ENCODE data around the gene LHX8.
"Not testable (repeated sequence)": the region's sequence is repeated elsewhere in the genome, so short reads cannot be mapped to it uniquely, and the experiment has no call there.

The LHX8 gene

GRCh38 chr1:75131565-75132241 lies 2.5 kb upstream of the LHX8 start:
- no peak overlapping the region for H3K4me3 ChIP-seq (ENCODE audit: low read length)
- no peak for DNase-seq (ENCODE audit: low read depth, low spot score)

DNA sequence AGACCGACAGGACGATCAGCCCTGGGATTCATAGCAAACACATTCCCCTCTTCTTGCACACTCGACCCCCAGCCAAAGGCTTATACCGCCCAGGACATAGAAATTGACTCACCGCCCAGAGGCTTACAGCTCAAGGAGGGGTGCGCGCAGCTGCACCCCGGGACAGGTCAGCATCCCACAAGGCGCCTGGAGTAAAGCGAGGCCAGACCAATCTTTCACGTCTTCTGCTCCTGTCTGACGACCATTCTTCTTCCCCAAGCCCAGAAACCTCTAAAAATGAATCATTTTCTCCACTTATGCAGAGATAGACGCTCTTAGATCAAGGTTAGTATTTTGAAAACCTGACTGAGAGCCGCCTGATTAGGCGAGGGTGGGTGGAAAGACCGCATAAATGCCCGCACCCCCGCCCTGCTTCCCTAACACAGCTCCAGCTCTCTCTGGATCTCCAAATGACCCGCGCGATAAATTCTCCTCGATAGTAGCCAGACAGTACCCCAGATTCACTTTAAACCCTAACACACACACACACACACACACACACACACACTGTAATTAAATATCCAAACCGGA lies 1.9 kb upstream of the LHX8 start:
- no peak for DNase-seq (ENCODE audit: low read depth, low spot score)
- no peak overlapping the region for H3K4me3 ChIP-seq (ENCODE audit: low read length)

DNA sequence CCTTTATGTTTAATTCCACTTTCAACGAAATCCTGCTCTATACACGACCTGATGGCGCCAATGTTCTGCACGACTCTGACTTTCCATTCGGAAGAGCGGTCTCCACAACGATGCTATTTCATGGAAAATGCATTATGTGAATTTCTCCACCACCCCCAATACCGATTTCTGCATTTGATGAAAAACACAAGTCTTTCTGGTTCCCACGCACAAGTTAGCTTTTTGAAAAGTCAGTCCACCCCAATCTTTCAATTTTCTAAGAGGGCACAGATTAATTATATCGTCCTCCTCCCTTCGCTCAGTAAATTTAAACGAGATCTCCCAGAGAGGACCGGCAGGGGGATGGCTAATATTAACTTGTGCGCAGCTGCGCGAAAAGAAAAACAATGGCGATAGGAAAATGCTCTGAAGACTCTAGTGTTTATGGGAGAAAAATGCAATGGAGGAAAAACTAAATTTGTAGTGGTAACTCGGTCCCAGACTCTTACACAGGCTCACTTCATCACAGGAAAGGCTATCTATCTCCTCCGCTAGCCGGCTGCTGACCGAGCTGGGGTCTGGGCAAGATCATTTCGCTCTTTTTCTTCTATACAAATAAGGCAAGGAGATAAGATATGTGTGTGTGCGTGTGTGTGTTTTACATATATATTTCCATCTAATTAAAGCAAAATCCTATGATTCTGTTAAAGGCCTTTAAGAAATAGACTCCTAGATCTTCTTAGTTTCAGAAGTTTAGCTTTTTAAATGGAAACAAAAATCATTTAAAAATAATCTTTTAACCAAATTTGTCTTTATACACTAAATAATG lies 1.2 kb upstream of the LHX8 start:
- H3K4me3 ChIP-seq (ENCODE audit: low read length) = no peak overlapping the region
- no peak for DNase-seq (ENCODE audit: low read depth, low spot score)

DNA sequence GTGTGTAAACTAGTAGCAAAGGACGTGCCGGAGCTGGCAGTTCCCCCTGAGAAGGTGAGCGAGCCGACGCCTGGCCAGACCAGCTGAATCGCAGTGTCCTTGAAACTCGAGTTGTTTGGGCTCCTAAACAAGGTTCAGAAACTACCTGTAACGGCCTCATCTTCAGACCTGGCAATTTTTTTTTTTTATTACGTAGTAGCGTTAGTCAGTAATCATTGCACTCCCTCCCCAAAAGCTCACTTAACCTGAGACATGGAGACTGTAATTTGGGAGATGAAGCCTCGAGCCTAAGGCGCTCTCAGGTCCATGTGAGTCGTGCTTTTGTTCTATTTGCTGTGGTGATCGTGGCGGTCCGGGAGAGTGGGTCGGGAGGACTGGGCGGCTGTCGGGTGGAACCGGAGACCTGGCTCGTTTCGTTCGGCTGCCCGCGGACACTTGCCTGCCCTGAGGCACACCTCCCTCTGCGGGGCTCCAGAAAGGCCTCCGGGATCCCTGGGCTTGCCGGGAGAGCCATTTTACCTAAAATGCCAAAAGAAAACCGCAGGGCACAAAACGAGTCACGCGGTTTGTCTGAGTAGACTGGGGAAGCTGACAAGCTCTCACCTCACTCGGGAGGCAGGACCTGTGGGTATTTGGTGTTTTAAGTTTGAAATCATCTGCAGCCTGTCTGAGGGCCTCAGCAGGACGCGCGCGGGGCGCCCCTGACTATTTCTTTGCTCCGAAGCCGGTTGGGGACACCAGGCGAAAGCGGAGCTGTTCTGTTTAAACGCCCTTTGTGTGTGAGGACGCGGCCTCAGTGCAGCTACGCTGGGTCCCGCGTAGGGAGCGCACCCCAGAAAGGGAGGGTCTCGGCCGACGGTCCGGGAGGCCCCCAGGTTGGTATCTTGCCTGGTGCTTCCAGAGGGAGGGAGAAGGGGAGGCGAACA lies 722 bp downstream of the LHX8 start:
- no peak overlapping the region for H3K4me3 ChIP-seq (ENCODE audit: low read length)
- DNase-seq (ENCODE audit: low read depth, low spot score) = no peak

DNA sequence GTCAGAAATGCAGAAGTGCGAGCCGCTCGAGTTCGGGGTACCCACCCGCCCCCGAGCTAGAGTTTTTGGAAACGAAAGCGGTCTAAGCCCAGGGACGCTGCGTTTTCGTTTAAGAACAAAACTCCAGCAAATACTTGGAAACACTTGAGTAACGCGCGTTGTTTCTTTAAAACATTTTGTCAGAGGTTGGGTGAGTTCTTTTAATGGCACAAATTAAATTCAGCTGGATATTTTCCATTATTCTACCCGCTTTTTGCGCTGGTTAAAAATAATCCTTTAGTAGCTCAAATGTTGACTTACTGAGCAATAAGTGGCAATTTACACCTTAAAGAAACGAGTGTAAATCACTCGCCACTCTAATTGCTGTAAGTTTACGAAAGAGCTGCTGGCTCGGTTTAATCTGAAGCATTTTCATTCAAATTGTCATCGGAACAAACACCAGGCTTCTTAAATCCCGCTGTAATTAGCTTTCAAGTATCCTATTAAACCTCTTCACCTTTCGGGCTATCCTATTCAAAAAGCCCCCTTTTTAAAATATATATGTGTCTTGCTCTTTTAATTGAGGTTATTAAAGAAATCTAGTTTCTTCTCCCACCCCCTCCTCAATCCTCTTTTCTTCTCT lies 1.5 kb downstream of the LHX8 start:
- no peak overlapping the region for H3K4me3 ChIP-seq (ENCODE audit: low read length)
- no peak for DNase-seq (ENCODE audit: low read depth, low spot score)

- no peak overlapping the region for H3K4me3 ChIP-seq (ENCODE audit: low read length)
- no peak for DNase-seq (ENCODE audit: low read depth, low spot score)
These were observed 2.1 kb downstream of the LHX8 start for GRCh38 chr1:75136195-75136815.

DNA sequence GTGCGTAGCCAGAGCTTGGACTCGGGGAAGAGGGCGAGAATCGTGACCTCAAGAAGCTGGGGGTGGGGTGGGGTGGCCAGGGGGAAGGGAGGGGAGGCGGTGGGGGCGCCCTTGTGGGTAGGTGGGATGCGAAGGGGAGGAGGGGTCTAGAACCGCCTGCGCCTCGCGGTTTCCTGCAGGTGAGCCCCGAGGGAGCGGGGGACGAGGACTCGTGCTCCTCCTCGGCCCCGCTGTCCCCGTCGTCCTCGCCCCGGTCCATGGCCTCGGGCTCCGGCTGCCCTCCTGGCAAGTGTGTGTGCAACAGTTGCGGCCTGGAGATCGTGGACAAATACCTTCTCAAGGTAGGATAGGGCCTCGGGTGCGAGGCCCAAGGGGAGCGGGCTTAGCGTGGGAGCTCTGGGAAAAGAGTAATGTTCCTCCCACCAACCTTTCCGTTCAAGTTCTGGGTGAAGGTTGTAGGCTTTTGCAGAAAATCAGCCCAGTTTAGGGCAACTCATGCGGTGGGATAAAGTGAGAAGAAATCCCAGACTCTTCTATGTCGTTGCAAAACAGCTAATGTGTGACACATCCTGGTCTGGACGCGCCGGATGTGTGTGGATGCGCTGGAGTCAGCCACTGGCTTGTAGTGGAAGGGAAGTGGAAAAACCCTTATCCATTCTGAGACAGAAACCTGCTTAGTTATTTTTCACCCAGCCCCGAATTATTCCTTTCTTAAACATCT lies 2.9 kb downstream of the LHX8 start:
- no peak overlapping the region for H3K4me3 ChIP-seq (ENCODE audit: low read length)
- no peak for DNase-seq (ENCODE audit: low read depth, low spot score)

- no peak for DNase-seq (ENCODE audit: low read depth, low spot score)
- no peak overlapping the region for H3K4me3 ChIP-seq (ENCODE audit: low read length)
These were observed 17.9 kb downstream of the LHX8 start for GRCh38 chr1:75152092-75152491.

- DNase-seq (ENCODE audit: low read depth, low spot score) = no peak
- H3K4me3 ChIP-seq (ENCODE audit: low read length) = no peak overlapping the region
These were observed 25.0 kb downstream of the LHX8 start for GRCh38 chr1:75159154-75159553.

DNA sequence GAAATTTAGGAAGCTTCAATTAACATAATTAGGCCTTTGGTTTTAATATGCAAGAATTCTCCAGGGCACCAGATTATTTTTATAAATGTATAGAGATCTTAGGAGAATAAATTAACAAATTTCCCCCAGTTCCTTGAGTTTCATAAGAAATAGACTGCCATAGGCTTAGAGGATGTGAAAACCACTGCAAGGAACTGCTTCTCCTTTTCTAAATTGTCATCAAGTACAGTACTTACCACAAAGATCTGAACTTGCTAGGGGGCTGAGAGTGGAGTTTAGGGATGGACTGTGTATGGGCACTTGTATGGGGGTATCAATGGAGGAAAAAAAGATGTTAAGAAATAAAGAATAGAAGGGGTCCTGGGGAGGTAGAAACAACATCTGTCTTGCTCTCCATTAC lies 31.1 kb downstream of the LHX8 start:
- no peak for DNase-seq (ENCODE audit: low read depth, low spot score)
- no peak overlapping the region for H3K4me3 ChIP-seq (ENCODE audit: low read length)

GRCh38 chr1:75166821-75167220 lies 32.6 kb downstream of the LHX8 start:
- DNase-seq (ENCODE audit: low read depth, low spot score) = no peak
- no peak overlapping the region for H3K4me3 ChIP-seq (ENCODE audit: low read length)

DNA sequence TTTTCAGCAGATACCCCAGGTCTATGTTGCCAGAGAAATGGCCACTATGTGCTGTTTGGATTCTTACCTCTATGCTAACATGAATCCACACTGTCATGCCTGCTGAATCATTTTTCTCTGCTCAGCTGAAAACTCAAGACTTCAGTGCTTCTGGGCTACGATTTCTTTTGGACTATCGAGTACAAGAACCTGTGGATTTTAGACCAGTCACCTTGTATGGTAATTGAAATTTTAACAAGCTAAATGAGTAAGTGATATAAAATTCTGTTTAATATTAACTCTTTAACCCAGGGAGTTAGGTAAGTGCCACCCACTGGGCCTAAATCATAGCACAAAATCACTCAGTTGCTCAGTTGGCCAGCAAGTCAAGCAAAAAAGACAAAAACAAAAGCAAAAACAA lies 35.8 kb downstream of the LHX8 start:
- no peak overlapping the region for H3K4me3 ChIP-seq (ENCODE audit: low read length)
- no peak for DNase-seq (ENCODE audit: low read depth, low spot score)

DNA sequence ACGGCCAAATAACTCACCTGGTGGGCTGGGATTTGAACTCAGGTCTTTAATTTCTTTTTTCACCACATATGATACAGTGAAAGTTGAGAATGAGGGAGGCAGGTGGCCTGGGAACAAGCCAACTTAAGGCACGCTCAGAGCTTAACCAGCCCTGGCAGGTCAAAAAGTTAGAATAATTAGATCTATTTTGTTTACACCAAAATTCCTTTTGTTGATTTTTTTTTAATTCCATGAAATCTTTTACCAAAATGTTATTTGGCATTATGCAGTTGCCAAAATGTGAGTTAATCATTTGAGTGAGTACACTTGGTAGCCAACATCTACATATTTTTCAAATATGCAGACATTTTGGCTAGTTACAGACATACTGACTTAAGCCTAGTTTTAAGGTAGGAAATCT lies 36.8 kb downstream of the LHX8 start:
- H3K4me3 ChIP-seq (ENCODE audit: low read length) = no peak overlapping the region
- no peak for DNase-seq (ENCODE audit: low read depth, low spot score)

GRCh38 chr1:75171876-75172275 lies 37.7 kb downstream of the LHX8 start:
- no peak for DNase-seq (ENCODE audit: low read depth, low spot score)
- H3K4me3 ChIP-seq (ENCODE audit: low read length) = no peak overlapping the region

DNA sequence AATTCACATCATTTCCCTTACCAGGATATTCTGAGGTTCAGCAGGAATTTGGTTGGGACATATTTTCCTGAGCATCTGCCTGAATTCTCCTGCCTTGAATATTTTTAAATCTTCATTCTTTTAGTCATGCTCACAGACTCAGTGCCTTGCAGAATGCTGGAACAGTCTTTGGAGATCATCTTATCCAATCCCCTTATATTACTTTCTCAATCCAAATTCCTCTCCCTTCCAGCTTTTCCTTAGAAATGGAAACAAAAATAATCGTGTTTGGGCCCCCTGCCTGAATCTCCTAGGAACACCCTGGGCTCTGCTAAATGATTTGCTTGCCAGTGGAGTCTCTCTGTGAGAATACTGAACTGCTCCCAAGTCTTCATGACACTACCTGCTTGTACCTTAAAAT lies 38.4 kb downstream of the LHX8 start:
- no peak for DNase-seq (ENCODE audit: low read depth, low spot score)
- no peak overlapping the region for H3K4me3 ChIP-seq (ENCODE audit: low read length)

GRCh38 chr1:75174031-75174760 lies 40.0 kb downstream of the LHX8 start:
- no peak for DNase-seq (ENCODE audit: low read depth, low spot score)
- H3K4me3 ChIP-seq (ENCODE audit: low read length) = no peak overlapping the region

GRCh38 chr1:75181214-75181955 lies 47.2 kb downstream of the LHX8 start:
- not testable (repeated sequence) for DNase-seq (ENCODE audit: low read depth, low spot score); H3K4me3 ChIP-seq (ENCODE audit: low read length)
